Panc1 (cell line): ENCODE results near the gene HS2ST1. TPM values are rescaled to one million over a fixed set of nuclear protein-coding genes. Genes with fewer than 3 reads are reported as not detected.
A peak's percentile ranks its signal among the peaks of the same experiment; 100 is the strongest.

ENCODE experiments used
- ATAC-seq: fragments of 200-7000 bp; cut with Tn5 transposase; 2 replicates; pipeline ENCODE4 v1.9.1; 2020; ENCODE audit warnings: mild to moderate bottlenecking, moderate library complexity
- BruUV-seq: library from RNA; stranded (reverse); fragments of 400-500 nt; replicated peaks from 2 replicates; lab custom pipeline; 2021; lab: Mats Ljungman, UMichigan
- CTCF ChIA-PET: fragments of 300-600 bp; sonication (Branson Sonifier 250); formaldehyde crosslinking; loops from one replicate; lab custom pipeline; 2022; ENCODE audit warnings: antibody characterized with exemption; lab: Charles Lee
- POLR2A ChIA-PET: fragments of 300-600 bp; sonication (Branson Sonifier 250); formaldehyde crosslinking; loops from one replicate; lab custom pipeline; 2022; ENCODE audit warnings: antibody characterized with exemption; lab: Charles Lee
- DNase-seq: peaks from one replicate; pipeline ENCODE4 v3.0.0-alpha.2; 2010; ENCODE audit warnings: low read depth, low spot score
- H3K27ac ChIP-seq: 2 replicates; pipeline ENCODE4 v1.5.1; 2011; ENCODE audit warnings: mild to moderate bottlenecking, low read length, inconsistent platforms
- H3K27me3 ChIP-seq: fragments of 200-500 bp; sonication (Bioruptor generic); 2 replicates; pipeline ENCODE4 v1.6.0; 2014; ENCODE audit warnings: low read length, inconsistent platforms; ENCODE audit not compliant: control insufficient read depth, insufficient read depth
- H3K36me3 ChIP-seq: fragments of 200-500 bp; sonication (Bioruptor generic); 2 replicates; pipeline ENCODE4 v1.5.1; 2014; ENCODE audit warnings: inconsistent platforms, mild to moderate bottlenecking, low read length, moderate library complexity; ENCODE audit not compliant: control insufficient read depth, insufficient read depth
- H3K4me1 ChIP-seq: 2 replicates; pipeline ENCODE4 v1.5.1; 2011; ENCODE audit warnings: inconsistent platforms, mild to moderate bottlenecking, low read length, moderate library complexity; ENCODE audit not compliant: control insufficient read depth, insufficient read depth
- H3K4me3 ChIP-seq, 2 experiments: 2 replicates each; pipeline ENCODE4 v1.5.1; 2011 to 2012; ENCODE audit warnings: low read depth in 2 of 2, low read length in 2 of 2, mild to moderate bottlenecking in 2 of 2, inconsistent platforms in 1 of 2, moderate library complexity in 1 of 2
- H3K9me3 ChIP-seq: fragments of 200-500 bp; sonication (Bioruptor generic); 2 replicates; pipeline ENCODE4 v1.5.1; 2014; ENCODE audit warnings: low read depth, mild to moderate bottlenecking, inconsistent platforms, low read length, moderate library complexity; ENCODE audit not compliant: control insufficient read depth, insufficient read depth
- POLR2AphosphoS5 ChIP-seq: IDR thresholded peaks from 2 replicates; pipeline ENCODE4 v1.6.1; 2012; ENCODE audit warnings: mild to moderate bottlenecking, low read depth, low read length, moderate library complexity
- REST ChIP-seq, 2 experiments: IDR thresholded peaks; 2 replicates each; pipeline ENCODE4 v1.6.1; 2011 to 2012; ENCODE audit warnings: low read depth in 2 of 2, control low read depth in 1 of 2, low read length in 1 of 2, mild to moderate bottlenecking in 1 of 2, moderate library complexity in 1 of 2; ENCODE audit not compliant: insufficient read depth in 1 of 2
- SIN3A ChIP-seq: IDR thresholded peaks from 2 replicates; pipeline ENCODE4 v1.6.1; 2012; ENCODE audit warnings: low read depth, mild to moderate bottlenecking, low read length, moderate library complexity, borderline replicate concordance; ENCODE audit not compliant: insufficient read depth
- TCF7L2 ChIP-seq: IDR thresholded peaks from 2 replicates; pipeline ENCODE4 v1.6.1; 2011; ENCODE audit warnings: mild to moderate bottlenecking, low read depth, low read length, inconsistent platforms
- in situ Hi-C: cut with HindIII; loops from 2 replicates; pipeline ENCODE4 v1.10.0; 2016; ENCODE audit warnings: low sequenced_read_pairs, low pct_unique_long_range_greater_than_20kb
- intact Hi-C: fragments of 100-400 bp; cut with micrococcal nuclease; formaldehyde crosslinking; loops from one replicate; pipeline ENCODE4 v1.10.0; 2022; ENCODE audit not compliant: unreplicated experiment
- total RNA-seq: library from RNA; stranded (reverse); gene quantifications from one replicate; pipeline ENCODE4 v1.2.1, GENCODE V29; 2021; ENCODE audit not compliant: unreplicated experiment
- TF ChIP-seq, protein P1 (sequence below): fragments of 450-650 bp; IDR thresholded peaks from 2 replicates; pipeline ENCODE4 v1.5.1; 2017; ENCODE audit warnings: mild to moderate bottlenecking

Gene HS2ST1
- total RNA-seq, 1 experiment from 2014 or later: 81.0 TPM

DNA sequence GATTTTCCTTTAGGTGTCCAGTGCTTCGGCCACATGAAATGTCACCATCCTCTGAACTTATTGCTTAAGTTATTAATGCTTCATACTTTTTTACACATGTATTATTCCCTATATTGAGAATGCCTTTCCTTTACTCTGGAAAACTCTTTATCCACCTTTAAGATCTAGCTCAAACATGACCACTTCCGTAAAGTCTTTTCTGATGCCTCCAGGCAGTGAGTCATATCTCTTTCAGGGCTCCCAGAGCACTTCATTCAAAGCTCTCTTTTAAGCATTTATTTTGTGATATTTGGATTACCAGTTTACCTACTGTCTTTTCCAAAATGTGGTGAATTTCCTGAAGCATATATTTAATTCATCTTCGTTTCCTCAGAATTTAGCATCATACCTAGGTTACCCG is 178.9 kb downstream of the HS2ST1 start:
- Histone ChIP-seq H3K9me3 (no peaks in the 10 kb centered on the region), H3K4me3 (no peak overlapping the region), H3K4me1 (peaks cover 7% of the 10 kb centered on the region), H3K27ac (no peak overlapping the region), H3K36me3 (no peaks in the 10 kb centered on the region), H3K27me3 (no peaks in the 10 kb centered on the region)
- intact Hi-C loops (no loop called here), in situ Hi-C loops (no loop called here)
- no peak for DNase-seq
- TF ChIP-seq SIN3A (no peak), TCF7L2 (no peak), POLR2AphosphoS5 (no peak), REST (IDR thresholded peaks at IDR 0.05; ENCODE audit: insufficient read depth in 1 of 2, low read depth in 2 of 2, low read length in 1 of 2) (no peak)
- TF ChIP-seq, protein P1, sequence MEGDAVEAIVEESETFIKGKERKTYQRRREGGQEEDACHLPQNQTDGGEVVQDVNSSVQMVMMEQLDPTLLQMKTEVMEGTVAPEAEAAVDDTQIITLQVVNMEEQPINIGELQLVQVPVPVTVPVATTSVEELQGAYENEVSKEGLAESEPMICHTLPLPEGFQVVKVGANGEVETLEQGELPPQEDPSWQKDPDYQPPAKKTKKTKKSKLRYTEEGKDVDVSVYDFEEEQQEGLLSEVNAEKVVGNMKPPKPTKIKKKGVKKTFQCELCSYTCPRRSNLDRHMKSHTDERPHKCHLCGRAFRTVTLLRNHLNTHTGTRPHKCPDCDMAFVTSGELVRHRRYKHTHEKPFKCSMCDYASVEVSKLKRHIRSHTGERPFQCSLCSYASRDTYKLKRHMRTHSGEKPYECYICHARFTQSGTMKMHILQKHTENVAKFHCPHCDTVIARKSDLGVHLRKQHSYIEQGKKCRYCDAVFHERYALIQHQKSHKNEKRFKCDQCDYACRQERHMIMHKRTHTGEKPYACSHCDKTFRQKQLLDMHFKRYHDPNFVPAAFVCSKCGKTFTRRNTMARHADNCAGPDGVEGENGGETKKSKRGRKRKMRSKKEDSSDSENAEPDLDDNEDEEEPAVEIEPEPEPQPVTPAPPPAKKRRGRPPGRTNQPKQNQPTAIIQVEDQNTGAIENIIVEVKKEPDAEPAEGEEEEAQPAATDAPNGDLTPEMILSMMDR: no peak
- ChIA-PET CTCF (no interaction called here), POLR2A (no interaction called here)
- no TSS peak for BruUV-seq
- peak; percentile 86 for ATAC-seq

DNA sequence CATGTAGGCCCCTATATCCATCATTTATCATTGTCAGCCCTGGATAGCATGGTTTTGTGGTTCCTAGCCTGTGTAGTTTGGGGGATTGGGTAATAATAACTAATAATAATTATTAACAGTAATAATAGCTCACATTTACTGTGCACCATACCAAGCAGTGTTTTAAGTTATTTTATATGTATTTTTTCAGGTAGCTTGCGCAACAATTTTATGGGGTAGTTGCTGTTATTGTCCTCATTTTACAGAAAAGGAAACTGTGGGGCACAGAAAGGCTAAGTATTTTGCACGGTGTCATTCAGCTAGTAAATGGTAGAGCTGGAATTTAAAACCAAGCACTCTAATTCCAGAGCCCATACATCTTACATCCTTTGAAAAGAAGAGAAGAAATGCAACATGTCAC is 179.8 kb downstream of the HS2ST1 start:
- no peaks in the 10 kb centered on the region for H3K27me3 ChIP-seq
- no peak for DNase-seq
- H3K4me1 ChIP-seq: peaks cover 7% of the 10 kb centered on the region
- in situ Hi-C loops (no loop called here), intact Hi-C loops (no loop called here)
- TF ChIP-seq REST (IDR thresholded peaks at IDR 0.05; ENCODE audit: insufficient read depth in 1 of 2, low read depth in 2 of 2, low read length in 1 of 2): no peak
- TF ChIP-seq, protein P1: no peak
- TF ChIP-seq TCF7L2: no peak
- no peak for TF ChIP-seq SIN3A
- TF ChIP-seq POLR2AphosphoS5: no peak
- no peaks in the 10 kb centered on the region for H3K36me3 ChIP-seq
- H3K4me3 ChIP-seq: no peak overlapping the region
- ATAC-seq: no peak
- ChIA-PET POLR2A (no interaction called here), CTCF (no interaction called here)
- no peaks in the 10 kb centered on the region for H3K9me3 ChIP-seq
- H3K27ac ChIP-seq: no peak overlapping the region
- BruUV-seq: no TSS peak
